Measurements from ENCODE around the gene SLC7A11. TPM values are rescaled to one million over a fixed set of nuclear protein-coding genes. Genes with fewer than 3 reads are reported as not detected.
"Not testable (repeated sequence)": the region's sequence is repeated elsewhere in the genome, so short reads cannot be mapped to it uniquely, and the experiment has no call there.

SLC7A11 gene
- total and polyA plus RNA-seq, 2 donors: 0.46 to 1.2 TPM

DNA sequence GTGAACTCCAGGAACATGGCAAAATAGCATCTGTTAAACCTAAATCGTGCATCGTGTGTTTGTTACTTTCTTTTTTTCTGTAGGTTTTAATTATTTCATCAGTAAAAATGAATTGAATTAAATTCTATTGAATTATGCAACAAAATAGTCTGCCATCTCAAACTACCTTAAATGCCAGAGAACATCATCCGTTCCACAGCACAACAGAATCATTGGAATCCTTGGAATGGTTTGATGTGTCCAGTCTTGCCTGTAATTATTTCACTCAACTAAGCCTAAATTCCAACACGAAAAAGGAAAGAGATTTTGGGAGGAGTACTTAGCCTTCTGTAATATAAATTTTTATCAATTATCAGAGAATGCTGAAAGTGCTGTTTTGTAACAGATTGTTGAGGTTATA, 17.1 kb upstream of the SLC7A11 start:
- Histone ChIP-seq H3K4me1 (ENCODE audit: insufficient read depth) (no peaks in the 10 kb centered on the region), H3K4me3 (ENCODE audit: low read depth, low read length) (no peak overlapping the region), H3K36me3 (ENCODE audit: insufficient read depth) (no peaks in the 10 kb centered on the region), H3K27ac (ENCODE audit: low read depth) (no peak overlapping the region)
- no peak for DNase-seq (ENCODE audit: extremely low spot score)
- WGBS: 60% methylated on average over 4 of the region's 4 CpGs

DNA sequence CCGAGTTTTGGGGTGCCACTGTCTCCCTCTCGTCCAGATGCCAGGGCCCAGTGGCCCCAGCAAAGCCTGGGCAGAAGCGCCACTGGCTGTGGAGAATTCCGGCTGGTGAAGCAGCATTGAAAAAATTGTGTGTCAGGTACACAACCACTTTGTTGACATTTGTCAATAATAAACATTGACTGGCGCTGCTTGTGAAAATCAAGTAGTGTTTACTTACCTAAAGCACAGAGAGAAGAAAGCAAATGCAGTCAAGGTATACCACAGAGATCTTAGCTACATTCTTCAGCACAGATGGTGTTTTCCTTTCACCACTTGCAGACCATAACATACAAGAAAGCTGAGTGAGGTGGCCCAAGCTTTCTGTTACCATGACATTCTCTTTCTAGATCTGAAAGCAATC, 14.5 kb upstream of the SLC7A11 start:
- DNase-seq (ENCODE audit: extremely low spot score): no peak
- Histone ChIP-seq H3K36me3 (ENCODE audit: insufficient read depth) (no peaks in the 10 kb centered on the region), H3K4me1 (ENCODE audit: insufficient read depth) (no peaks in the 10 kb centered on the region), H3K27ac (ENCODE audit: low read depth) (no peak overlapping the region), H3K4me3 (ENCODE audit: low read depth, low read length) (no peak overlapping the region)
- 91% methylated on average over 5 of the region's 5 CpGs for WGBS

DNA sequence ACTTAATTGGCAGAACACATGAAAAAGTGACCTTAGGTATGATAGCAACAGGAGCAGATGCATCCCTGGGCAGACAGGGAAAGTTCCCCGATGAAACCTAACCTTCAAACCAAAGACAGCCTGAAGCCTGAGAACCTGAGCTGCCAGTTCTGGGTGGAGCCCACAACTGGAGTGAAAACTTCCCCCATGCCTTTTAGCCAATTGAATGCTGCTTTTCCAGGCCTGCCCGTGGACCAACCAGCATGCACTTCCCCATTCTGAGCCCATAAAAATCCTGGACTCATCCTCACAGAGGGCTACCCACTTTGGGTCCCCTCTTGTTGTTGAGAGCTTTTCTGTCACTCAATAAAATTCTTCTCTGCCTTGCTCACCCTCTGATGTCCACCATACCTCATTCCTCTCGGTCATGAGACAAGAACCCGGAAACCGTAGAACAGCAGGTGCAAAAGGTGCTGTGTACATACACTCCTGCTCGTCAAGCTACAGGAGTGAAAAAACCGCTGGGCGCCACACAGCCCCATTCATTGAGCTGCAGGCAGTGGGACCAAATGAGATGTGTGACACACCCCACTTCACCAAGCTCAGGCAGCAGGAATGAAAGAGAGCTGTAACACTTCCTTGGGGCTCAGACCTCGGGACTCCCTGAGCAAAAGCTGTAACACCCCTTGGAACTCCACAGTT, 13.9 kb upstream of the SLC7A11 start:
- no peak overlapping the region for H3K4me3 ChIP-seq (ENCODE audit: low read depth, low read length)
- 94% methylated on average over 9 of the region's 9 CpGs for WGBS
- DNase-seq (ENCODE audit: extremely low spot score): no peak

DNA sequence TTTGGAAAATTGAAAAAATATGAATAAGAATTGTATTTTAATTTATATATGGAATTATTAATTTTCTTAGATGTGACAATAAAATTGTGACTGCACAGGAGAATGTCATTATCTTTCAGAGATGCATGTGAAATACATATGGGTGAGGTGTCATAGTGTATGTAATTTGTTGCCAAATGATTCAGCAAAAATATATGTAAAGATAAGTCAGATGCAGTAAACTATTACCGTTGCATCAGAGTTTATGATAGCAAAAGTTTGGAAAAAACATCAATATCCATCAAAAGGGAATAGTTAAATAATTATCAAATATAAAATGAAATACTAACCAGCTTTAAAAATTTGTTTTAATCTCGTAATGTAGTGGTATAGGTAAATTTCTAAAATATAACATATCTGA, 10.4 kb upstream of the SLC7A11 start:
- no peak for DNase-seq (ENCODE audit: extremely low spot score)
- Histone ChIP-seq H3K27ac (ENCODE audit: low read depth) (no peak overlapping the region), H3K36me3 (ENCODE audit: insufficient read depth) (no peaks in the 10 kb centered on the region), H3K4me3 (ENCODE audit: low read depth, low read length) (no peak overlapping the region), H3K4me1 (ENCODE audit: insufficient read depth) (no peaks in the 10 kb centered on the region)
- 71% methylated on average over 2 of the region's 2 CpGs for WGBS

More for the DNA sequence above, 13.9 kb upstream of the SLC7A11 start:
- no peaks in the 10 kb centered on the region for H3K36me3 ChIP-seq (ENCODE audit: insufficient read depth)
- no peak overlapping the region for H3K27ac ChIP-seq (ENCODE audit: low read depth)
- no peaks in the 10 kb centered on the region for H3K4me1 ChIP-seq (ENCODE audit: insufficient read depth)

DNA sequence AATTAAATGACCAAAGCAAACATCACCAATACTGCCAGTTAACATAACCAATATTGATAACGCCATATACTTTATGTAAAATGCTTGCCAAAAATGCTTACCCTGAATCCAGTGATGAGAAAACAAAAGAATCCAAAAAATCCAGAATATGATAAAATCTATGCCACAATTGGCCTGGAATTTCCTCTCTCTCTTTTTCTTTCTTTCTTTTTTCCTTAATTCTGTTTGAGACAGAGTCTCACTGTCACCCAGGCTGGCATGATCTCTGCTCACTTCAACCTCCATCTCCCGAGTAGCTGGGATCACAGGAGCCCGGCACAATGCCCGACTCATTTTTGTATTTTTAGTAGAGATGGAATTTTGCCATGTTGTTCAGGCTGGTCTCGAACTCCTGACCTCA, 9.8 kb upstream of the SLC7A11 start:
- WGBS: 90% methylated on average over 5 of the region's 5 CpGs
- H3K4me3 ChIP-seq (ENCODE audit: low read depth, low read length): no peak overlapping the region

DNA sequence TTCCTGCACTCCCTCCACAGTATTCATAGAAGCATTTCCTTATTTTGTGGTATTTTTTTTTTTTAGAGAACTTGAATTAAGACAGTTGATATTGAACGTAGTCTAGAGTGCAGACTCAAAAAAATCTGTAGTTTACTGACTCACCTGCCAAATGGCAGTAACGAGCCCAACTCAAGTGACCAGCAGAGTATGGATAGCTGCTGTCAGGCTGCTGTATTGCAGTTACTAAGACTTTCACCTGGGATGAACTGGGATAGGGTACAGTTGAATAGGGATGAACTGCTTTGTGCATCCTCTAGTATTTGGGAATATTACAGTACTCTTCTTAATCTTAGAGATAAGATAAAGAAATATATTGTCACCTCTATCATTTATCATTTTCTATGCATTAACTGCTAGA, 7.0 kb upstream of the SLC7A11 start:
- 91% methylated on average over 2 of the region's 2 CpGs for WGBS
- no peak overlapping the region for H3K27ac ChIP-seq (ENCODE audit: low read depth)
- no peak overlapping the region for H3K4me3 ChIP-seq (ENCODE audit: low read depth, low read length)
- no peaks in the 10 kb centered on the region for H3K4me1 ChIP-seq (ENCODE audit: insufficient read depth)
- H3K36me3 ChIP-seq (ENCODE audit: insufficient read depth): no peaks in the 10 kb centered on the region
- no peak for DNase-seq (ENCODE audit: extremely low spot score)

More for the DNA sequence above, 9.8 kb upstream of the SLC7A11 start:
- DNase-seq (ENCODE audit: extremely low spot score): no peak
- Histone ChIP-seq H3K27ac (ENCODE audit: low read depth) (no peak overlapping the region), H3K4me1 (ENCODE audit: insufficient read depth) (no peaks in the 10 kb centered on the region), H3K36me3 (ENCODE audit: insufficient read depth) (no peaks in the 10 kb centered on the region)

DNA sequence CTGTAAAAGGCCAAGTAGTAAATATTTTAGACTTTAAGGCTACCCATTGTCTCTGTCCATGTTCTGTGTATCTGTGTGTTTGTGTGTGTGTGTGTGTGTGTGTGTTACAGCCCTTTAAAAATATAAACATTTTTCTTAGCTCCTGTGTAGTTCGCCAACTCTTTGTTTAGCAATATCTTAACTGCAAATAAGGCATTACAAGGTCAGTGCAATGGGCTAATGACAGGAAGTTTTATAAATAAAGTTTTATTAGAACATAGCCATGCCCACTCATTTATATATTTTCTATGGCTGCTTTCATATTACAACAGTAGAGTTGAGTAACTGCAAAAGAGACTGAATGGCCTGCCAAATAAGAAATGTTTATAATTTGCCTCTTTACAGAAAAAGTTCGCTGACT, 5.9 kb upstream of the SLC7A11 start:
- no peak for DNase-seq (ENCODE audit: extremely low spot score)
- Histone ChIP-seq H3K36me3 (ENCODE audit: insufficient read depth) (no peaks in the 10 kb centered on the region), H3K4me3 (ENCODE audit: low read depth, low read length) (no peak overlapping the region), H3K27ac (ENCODE audit: low read depth) (no peak overlapping the region), H3K4me1 (ENCODE audit: insufficient read depth) (no peaks in the 10 kb centered on the region)
- 73% methylated on average over 2 of the region's 2 CpGs for WGBS

DNA sequence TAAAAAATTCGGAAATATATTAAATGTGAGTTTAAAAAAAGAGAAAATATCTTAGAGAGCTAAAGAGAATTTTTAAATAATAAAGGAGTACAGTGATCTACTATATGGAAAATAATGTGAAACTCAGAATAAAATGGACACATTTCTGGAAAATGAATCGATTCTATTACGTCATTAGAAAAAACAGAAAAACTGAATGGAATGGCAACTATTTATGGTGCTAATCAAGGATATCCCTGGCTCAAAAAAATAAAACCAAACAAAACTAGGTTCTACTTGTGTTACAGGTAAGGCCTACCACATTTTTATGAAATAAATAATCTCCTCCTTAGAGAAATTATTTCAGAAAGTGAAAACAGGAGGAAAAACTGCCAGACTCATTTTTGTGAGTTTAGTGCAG, 5.5 kb upstream of the SLC7A11 start:
- Histone ChIP-seq H3K36me3 (ENCODE audit: insufficient read depth) (no peaks in the 10 kb centered on the region), H3K4me1 (ENCODE audit: insufficient read depth) (no peaks in the 10 kb centered on the region), H3K4me3 (ENCODE audit: low read depth, low read length) (no peak overlapping the region), H3K27ac (ENCODE audit: low read depth) (no peak overlapping the region)
- 94% methylated on average over 3 of the region's 3 CpGs for WGBS
- no peak for DNase-seq (ENCODE audit: extremely low spot score)

DNA sequence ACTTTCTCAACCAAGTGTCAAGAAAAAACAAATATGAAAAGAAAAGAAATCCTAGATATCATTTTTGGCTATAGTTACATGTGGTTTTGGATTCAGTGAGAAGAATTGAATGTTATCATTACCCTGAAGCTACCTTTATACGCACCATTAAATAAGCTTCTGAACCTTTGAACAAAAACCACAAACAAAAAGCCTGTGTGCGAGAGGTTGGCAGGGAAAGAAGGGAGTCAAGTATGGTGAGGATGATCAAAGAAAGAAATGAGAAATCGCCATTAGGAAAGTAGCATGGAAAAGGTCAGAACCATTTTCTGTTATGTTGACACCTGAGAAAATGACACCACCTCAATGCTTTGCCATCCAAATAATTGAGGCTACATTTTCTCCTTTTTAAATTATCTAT, 1.2 kb upstream of the SLC7A11 start:
- DNase-seq (ENCODE audit: extremely low spot score): no peak
- H3K4me1 ChIP-seq (ENCODE audit: insufficient read depth): no peaks in the 10 kb centered on the region
- WGBS: 93% methylated on average over 3 of the region's 3 CpGs
- no peak overlapping the region for H3K27ac ChIP-seq (ENCODE audit: low read depth)
- H3K36me3 ChIP-seq (ENCODE audit: insufficient read depth): no peaks in the 10 kb centered on the region
- H3K4me3 ChIP-seq (ENCODE audit: low read depth, low read length): no peak overlapping the region

DNA sequence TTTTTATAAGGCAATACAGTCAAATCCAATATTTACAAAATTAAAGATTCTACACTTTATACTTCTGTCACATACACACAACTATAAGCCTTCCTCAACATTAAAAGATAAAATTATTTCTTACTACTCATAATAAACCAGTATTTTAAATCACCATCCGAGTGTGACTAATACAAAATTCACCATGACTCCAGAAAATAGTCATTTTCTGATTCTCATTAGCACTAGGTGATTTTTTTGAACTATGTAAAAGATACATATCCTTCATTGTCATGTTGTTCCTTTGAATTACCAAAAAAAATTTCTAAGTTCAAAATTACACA, 646 bp upstream of the SLC7A11 start:
- Histone ChIP-seq H3K27ac (ENCODE audit: low read depth) (no peak overlapping the region), H3K36me3 (ENCODE audit: insufficient read depth) (no peaks in the 10 kb centered on the region), H3K4me3 (ENCODE audit: low read depth, low read length) (no peak overlapping the region), H3K4me1 (ENCODE audit: insufficient read depth) (no peaks in the 10 kb centered on the region)
- WGBS: 70% methylated on average over 1 of the region's 1 CpG
- DNase-seq (ENCODE audit: extremely low spot score): no peak

DNA sequence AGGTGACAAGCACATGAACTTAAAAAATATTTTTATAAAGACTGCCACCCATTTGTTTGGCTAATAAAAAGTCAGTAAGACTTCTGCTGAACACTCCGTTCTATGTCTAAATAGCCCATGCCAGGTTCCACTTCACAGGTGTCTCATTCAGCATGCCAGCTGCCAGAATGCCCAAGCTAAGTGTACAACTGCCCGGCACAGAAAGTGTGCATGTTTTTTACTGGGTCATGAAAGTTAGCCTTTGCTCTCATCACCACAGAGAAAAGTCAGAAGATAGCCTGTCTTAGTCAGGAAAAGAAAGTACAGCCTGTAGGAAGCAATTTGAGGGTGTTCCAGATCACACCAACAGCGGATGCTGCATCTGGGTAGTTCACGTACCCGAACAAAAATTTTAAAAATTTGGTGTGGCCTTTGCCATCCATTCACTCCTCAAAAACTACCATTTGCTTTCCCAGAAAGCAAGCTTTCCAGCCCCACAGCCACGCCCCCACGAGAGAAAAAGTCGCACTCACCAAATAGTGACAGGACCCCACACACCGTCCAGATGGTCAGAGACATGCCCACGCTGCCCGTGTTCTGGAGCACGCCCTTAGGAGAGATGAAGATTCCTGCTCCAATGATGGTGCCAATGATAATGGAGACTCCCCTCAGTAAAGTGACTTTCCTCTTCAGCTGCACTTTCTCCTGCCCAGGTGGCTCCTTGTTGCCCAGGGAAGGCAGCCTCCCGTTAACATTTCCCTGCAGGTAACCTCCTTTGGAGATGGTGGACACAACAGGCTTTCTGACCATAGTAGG, 671 bp downstream of the SLC7A11 start:
- H3K27ac ChIP-seq (ENCODE audit: low read depth): no peak overlapping the region
- H3K4me3 ChIP-seq (ENCODE audit: low read depth, low read length): no peak overlapping the region
- no peaks in the 10 kb centered on the region for H3K36me3 ChIP-seq (ENCODE audit: insufficient read depth)
- no peaks in the 10 kb centered on the region for H3K4me1 ChIP-seq (ENCODE audit: insufficient read depth)
- WGBS: 76% methylated on average over 13 of the region's 13 CpGs
- no peak for DNase-seq (ENCODE audit: extremely low spot score)

DNA sequence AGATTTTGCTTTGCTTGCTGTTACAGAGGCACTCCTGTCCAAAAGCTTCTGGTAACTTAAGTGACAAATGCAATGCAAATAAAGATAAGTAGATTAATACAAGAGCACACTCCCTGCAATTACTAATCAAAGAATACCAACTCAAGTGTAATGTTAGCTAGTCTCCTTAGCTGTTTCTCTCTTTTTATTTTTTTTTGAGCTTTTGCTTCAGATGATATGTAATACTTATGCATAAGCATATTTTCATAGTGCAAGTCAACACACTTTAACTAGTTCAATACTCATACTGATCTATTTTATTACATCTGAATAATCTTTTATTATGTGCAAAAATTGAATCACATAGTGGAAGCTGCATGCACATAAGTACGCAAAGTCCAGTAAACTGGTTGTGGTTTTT, 2.7 kb downstream of the SLC7A11 start:
- WGBS: 0% methylated on average over 1 of the region's 1 CpG
- no peaks in the 10 kb centered on the region for H3K36me3 ChIP-seq (ENCODE audit: insufficient read depth)
- no peak overlapping the region for H3K4me3 ChIP-seq (ENCODE audit: low read depth, low read length)
- H3K4me1 ChIP-seq (ENCODE audit: insufficient read depth): no peaks in the 10 kb centered on the region
- H3K27ac ChIP-seq (ENCODE audit: low read depth): no peak overlapping the region
- no peak for DNase-seq (ENCODE audit: extremely low spot score)

DNA sequence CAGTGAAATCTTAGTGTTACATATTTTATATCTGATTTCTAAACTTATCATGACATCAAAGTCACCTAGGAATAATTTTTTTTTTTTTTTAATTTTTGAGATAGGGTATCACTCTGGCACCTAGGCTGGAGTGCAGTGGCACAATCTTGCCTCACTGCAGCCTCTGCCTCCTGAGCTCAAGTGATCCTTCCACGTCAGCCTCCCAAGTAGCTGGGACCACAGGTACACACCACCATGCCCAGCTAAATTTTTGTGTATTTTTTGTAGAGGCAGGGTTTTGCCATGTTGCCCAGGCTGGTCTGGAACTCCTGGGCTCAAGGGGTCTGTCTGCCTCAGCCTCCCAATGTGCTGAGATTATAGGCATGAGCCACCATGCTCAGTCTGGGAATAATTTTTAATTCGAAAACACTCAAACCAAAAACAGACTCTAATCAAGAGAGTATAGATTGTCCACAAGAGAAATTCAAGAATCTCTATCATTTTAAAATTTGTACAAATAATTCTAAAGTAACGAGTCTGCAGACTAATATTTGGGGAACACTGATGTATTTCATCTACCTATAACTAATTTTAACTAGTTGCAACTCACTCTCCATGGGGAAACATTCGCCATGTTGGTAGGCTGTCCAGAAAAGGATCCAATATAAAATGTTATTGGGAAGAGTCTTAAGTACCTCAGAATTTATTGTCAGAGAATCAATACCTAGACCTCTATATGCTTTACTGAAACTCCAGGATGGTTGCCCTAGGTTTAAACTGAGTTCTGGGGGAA, 3.4 kb downstream of the SLC7A11 start:
- 83% methylated on average over 4 of the region's 4 CpGs for WGBS
- no peaks in the 10 kb centered on the region for H3K4me1 ChIP-seq (ENCODE audit: insufficient read depth)
- no peak overlapping the region for H3K4me3 ChIP-seq (ENCODE audit: low read depth, low read length)
- no peaks in the 10 kb centered on the region for H3K36me3 ChIP-seq (ENCODE audit: insufficient read depth)
- H3K27ac ChIP-seq (ENCODE audit: low read depth): no peak overlapping the region
- DNase-seq (ENCODE audit: extremely low spot score): no peak

DNA sequence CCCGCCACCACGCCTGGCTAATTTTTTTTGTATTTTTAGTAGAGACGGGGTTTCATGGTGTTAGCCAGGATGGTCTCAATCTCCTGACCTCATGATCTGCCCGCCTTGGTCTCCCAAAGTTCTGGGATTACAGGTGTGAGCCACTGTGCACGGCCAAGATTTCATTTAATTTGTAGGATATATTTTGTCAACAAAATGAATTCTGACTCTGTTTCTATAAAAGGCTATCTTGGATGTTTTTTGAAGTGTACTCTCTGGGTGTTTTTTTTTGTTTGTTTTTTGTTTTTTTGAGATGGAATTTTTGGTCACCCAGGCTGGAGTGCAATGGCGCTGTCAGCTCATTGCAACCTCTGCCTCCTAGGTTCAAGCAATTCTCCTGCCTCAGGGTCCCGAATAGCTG, 5.0 kb downstream of the SLC7A11 start:
- DNase-seq (ENCODE audit: extremely low spot score); H3K4me3 ChIP-seq (ENCODE audit: low read depth, low read length); H3K27ac ChIP-seq (ENCODE audit: low read depth); H3K4me1 ChIP-seq (ENCODE audit: insufficient read depth); H3K36me3 ChIP-seq (ENCODE audit: insufficient read depth): not testable (repeated sequence)
- 97% methylated on average over 7 of the region's 7 CpGs for WGBS
